B cell (primary cell): Measurements from ENCODE around the gene ACSS1. TPM values are rescaled to one million over a fixed set of nuclear protein-coding genes. Genes with fewer than 3 reads are reported as not detected.

ENCODE experiments used
- ATAC-seq: fragments of 200-7000 bp; cut with Tn5 transposase; one replicate; pipeline ENCODE4 v1.10.0; 2021; ENCODE audit warnings: low read depth, mild to moderate bottlenecking, moderate number of reproducible peaks, moderate library complexity
- CTCF ChIA-PET: fragments of 350-600 bp; sonication (Branson Sonifier 250); formaldehyde crosslinking; loops from one replicate; lab custom pipeline; 2021; ENCODE audit warnings: antibody characterized with exemption, inconsistent platforms; lab: Charles Lee
- POLR2A ChIA-PET: fragments of 350-600 bp; sonication (Branson Sonifier 250); formaldehyde crosslinking; loops from one replicate; lab custom pipeline; 2021; ENCODE audit warnings: antibody characterized with exemption; lab: Charles Lee
- DNase-seq: peaks from one replicate; pipeline ENCODE4 v3.0.0; 2013
- H2AFZ ChIP-seq: 2 replicates; pipeline ENCODE4 v1.6.1; 2012; ENCODE audit warnings: mild to moderate bottlenecking, low read depth, low read length; ENCODE audit not compliant: insufficient read depth, poor library complexity, severe bottlenecking
- H3K27ac ChIP-seq, 2 donors: 1 replicate in 1 of 2; 2 replicates in 1 of 2; pipeline ENCODE4 v1.5.1; 2012 to 2013; ENCODE audit warnings: low read length in 2 of 2, mild to moderate bottlenecking in 2 of 2, moderate library complexity in 1 of 2
- H3K27me3 ChIP-seq, 4 experiments: fragments of 200-600 bp in 1 of 4; sonication (generic) in 1 of 4; replicated peaks in 1 of 4; 1 replicate in 2 of 4; 2 replicates in 2 of 4; pipeline versions ENCODE4 v1.6.1 to v1.7.0; 2013 to 2016; ENCODE audit warnings: low read length in 3 of 4, mild to moderate bottlenecking in 2 of 4, mixed read lengths in 1 of 4, moderate library complexity in 1 of 4; ENCODE audit not compliant: insufficient read depth in 4 of 4, control insufficient read depth in 3 of 4; ENCODE audit errors: control extremely low read depth in 1 of 4
- H3K36me3 ChIP-seq, 2 experiments: replicated peaks in 1 of 2; 1 replicate in 1 of 2; 2 replicates in 1 of 2; pipeline versions ENCODE4 v1.6.1 to v1.7.1; 2013; ENCODE audit warnings: low read length in 1 of 2; ENCODE audit not compliant: insufficient read depth in 2 of 2, control insufficient read depth in 1 of 2; ENCODE audit errors: control extremely low read depth in 1 of 2, extremely low read depth in 1 of 2
- H3K4me1 ChIP-seq, 2 donors: fragments of 200-600 bp in 1 of 2; sonication (generic) in 1 of 2; 1 replicate in 1 of 2; 2 replicates in 1 of 2; pipeline versions ENCODE4 v1.5.1 to v1.6.1; 2013 to 2017; ENCODE audit warnings: low read length in 2 of 2; ENCODE audit not compliant: control insufficient read depth in 2 of 2, insufficient read depth in 2 of 2
- H3K4me2 ChIP-seq: replicated peaks from 2 replicates; pipeline ENCODE3; 2012; ENCODE audit warnings: mild to moderate bottlenecking, low read depth, low read length; ENCODE audit not compliant: poor library complexity, severe bottlenecking
- H3K4me3 ChIP-seq, 5 experiments: fragments of 200-600 bp in 1 of 5; sonication (generic) in 1 of 5; 1 replicate in 3 of 5; 2 replicates in 2 of 5; pipeline versions ENCODE4 v1.5.1 to v1.7.0; 2011 to 2016; ENCODE audit warnings: low read length in 4 of 5, mild to moderate bottlenecking in 4 of 5, low read depth in 2 of 5, control low read depth in 1 of 5, moderate library complexity in 1 of 5; ENCODE audit not compliant: insufficient read depth in 1 of 5; ENCODE audit errors: control extremely low read depth in 1 of 5, extremely low read depth in 1 of 5
- H3K79me2 ChIP-seq: fragments of 200-600 bp; sonication (generic); one replicate; pipeline ENCODE4 v1.6.0; 2016; ENCODE audit warnings: low read length; ENCODE audit not compliant: control insufficient read depth, insufficient read depth
- H3K9ac ChIP-seq: fragments of 200-600 bp; sonication (generic); 2 replicates; pipeline ENCODE4 v1.6.1; 2017; ENCODE audit warnings: mild to moderate bottlenecking, low read length, moderate library complexity
- H3K9me3 ChIP-seq, 3 donors: one replicate each; pipeline versions ENCODE4 v1.6.1 to v1.7.1; 2013; ENCODE audit warnings: low read length in 2 of 3; ENCODE audit not compliant: control insufficient read depth in 2 of 3, insufficient read depth in 1 of 3; ENCODE audit errors: control extremely low read depth in 1 of 3
- H4K20me1 ChIP-seq: 2 replicates; pipeline ENCODE4 v1.6.0; 2012; ENCODE audit warnings: mild to moderate bottlenecking, low read length; ENCODE audit not compliant: insufficient read depth, control insufficient read depth, poor library complexity, severe bottlenecking
- H3K27ac Mint-ChIP-seq: one replicate; pipeline ENCODE4 v1.8.0; 2021; ENCODE audit warnings: mixed read lengths
- H3K27me3 Mint-ChIP-seq: one replicate; pipeline ENCODE4 v1.8.0; 2021; ENCODE audit warnings: mixed read lengths
- H3K4me1 Mint-ChIP-seq: one replicate; pipeline ENCODE4 v1.8.0; 2021; ENCODE audit warnings: mixed read lengths
- H3K4me3 Mint-ChIP-seq: one replicate; pipeline ENCODE4 v1.8.0; 2021; ENCODE audit warnings: mixed read lengths
- H3K9me3 Mint-ChIP-seq: one replicate; pipeline ENCODE4 v1.8.0; 2022; ENCODE audit warnings: mixed read lengths; ENCODE audit not compliant: insufficient read depth
- EZH2 ChIP-seq: IDR thresholded peaks from 2 replicates; pipeline ENCODE4 v1.6.1; 2012; ENCODE audit warnings: borderline replicate concordance, low read depth, mild to moderate bottlenecking, moderate library complexity, low read length; ENCODE audit not compliant: insufficient read depth, poor library complexity, severe bottlenecking
- WGBS: methylation state at CpG from one replicate; pipeline ENCODE4 v1.1.5; 2013; ENCODE audit warnings: missing lambda C conversion rate; ENCODE audit not compliant: insufficient coverage; 5-methylcytosine and 5-hydroxymethylcytosine counted together
- intact Hi-C: fragments of 100-400 bp; cut with micrococcal nuclease; formaldehyde crosslinking; loops from one replicate; pipeline ENCODE4 v1.10.0; 2022
- polyA plus RNA-seq: library from polyadenylated mRNA; depleted of rRNA; stranded (reverse); fragments of >200 nt; gene quantifications from 2 replicates; pipeline ENCODE4 v1.2.3, GENCODE V29; 2012
- total RNA-seq, 2 donors: library from RNA; stranded (reverse); fragments of 120-200 nt in 1 of 2; gene quantifications; 1 replicate in 1 of 2; 2 replicates in 1 of 2; pipeline versions ENCODE4 v1.2.3 to v1.2.4, GENCODE V29; 2013 to 2022
- TF ChIP-seq, protein P1 (sequence below): fragments of 200-600 bp; IDR thresholded peaks from one replicate; pipeline ENCODE4 v1.8.0; 2022; ENCODE audit warnings: antibody characterized with exemption, mild to moderate bottlenecking

Gene ACSS1
- total and polyA plus RNA-seq, 2 donors (not counting 1 experiment from before 2014, with no cell fraction given) = 82.7 to 95.5 TPM

DNA sequence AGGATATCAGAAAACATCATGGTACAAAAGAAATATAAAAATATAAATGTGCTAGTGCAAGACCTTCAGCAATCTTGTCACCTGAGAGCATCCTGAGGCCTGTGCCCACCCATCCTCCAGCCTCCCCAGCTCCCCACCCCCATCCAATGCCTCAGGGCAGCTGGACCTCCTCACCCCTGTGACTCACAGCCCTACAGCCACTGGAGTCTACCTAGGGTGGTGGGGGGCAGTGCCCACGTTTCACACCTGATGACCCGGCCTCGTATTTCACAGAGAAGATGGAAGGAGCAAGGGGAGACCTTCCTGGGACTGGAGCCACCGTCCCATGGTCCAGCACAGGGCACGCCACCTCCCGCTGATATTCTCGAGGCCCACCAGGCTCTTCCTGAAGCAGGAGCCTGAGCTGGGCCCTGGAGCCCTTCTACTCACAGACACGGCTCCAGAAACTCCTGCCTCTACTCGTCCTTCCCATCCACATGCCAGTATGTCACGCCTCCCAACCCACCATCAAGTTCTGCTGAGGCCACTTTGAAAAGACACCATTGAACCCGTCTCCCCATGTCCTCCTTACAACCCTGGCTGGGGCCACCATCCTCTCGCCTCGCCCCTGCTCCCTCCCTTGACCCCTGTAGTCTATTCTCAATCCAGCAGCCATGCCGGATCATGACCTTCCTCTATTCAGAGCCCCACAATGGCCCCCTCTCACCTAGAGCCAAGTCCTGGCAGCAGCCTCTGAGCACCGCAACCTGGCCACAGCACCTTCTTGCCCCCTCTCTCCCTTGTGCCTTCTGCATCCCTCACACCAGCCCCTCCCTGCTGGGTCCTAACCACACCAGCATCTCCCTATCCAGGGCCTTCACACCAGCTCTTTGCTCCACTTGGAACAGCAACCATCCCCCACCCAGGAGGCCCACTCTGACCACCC lies 78.6 kb downstream of the ACSS1 start:
- Histone ChIP-seq H3K27ac (no peak overlapping the region), H3K4me2 (no peak overlapping the region), H4K20me1 (no peaks in the 10 kb centered on the region), H3K27me3 (no peaks in the 10 kb centered on the region), H2AFZ (no peak overlapping the region), H3K4me1 (peaks cover 0 to 9% of the 10 kb centered on the region in 2 donors), H3K79me2 (peaks cover 25% of the 10 kb centered on the region), H3K9me3 (peaks cover 3 to 18% (median 5%) of the 10 kb centered on the region in 3 donors), H3K36me3 (peaks cover 14 to 40% of the 10 kb centered on the region in 2 experiments), H3K4me3 (no peak overlapping the region), H3K9ac (no peak overlapping the region)
- CTCF ChIA-PET = no interaction called here
- H3K27ac Mint-ChIP-seq = no peak overlapping the region
- TF ChIP-seq, protein P1, sequence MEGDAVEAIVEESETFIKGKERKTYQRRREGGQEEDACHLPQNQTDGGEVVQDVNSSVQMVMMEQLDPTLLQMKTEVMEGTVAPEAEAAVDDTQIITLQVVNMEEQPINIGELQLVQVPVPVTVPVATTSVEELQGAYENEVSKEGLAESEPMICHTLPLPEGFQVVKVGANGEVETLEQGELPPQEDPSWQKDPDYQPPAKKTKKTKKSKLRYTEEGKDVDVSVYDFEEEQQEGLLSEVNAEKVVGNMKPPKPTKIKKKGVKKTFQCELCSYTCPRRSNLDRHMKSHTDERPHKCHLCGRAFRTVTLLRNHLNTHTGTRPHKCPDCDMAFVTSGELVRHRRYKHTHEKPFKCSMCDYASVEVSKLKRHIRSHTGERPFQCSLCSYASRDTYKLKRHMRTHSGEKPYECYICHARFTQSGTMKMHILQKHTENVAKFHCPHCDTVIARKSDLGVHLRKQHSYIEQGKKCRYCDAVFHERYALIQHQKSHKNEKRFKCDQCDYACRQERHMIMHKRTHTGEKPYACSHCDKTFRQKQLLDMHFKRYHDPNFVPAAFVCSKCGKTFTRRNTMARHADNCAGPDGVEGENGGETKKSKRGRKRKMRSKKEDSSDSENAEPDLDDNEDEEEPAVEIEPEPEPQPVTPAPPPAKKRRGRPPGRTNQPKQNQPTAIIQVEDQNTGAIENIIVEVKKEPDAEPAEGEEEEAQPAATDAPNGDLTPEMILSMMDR = no peak
- no peak for TF ChIP-seq EZH2
- POLR2A ChIA-PET = no interaction called here
- no peak overlapping the region for H3K4me3 Mint-ChIP-seq
- 96% methylated on average over 13 of the region's 15 CpGs for WGBS
- H3K9me3 Mint-ChIP-seq = peaks cover 8% of the 10 kb centered on the region
- DNase-seq (no peak), ATAC-seq (no peak)
- H3K4me1 Mint-ChIP-seq = peaks cover 5% of the 10 kb centered on the region
- H3K27me3 Mint-ChIP-seq = no peaks in the 10 kb centered on the region
- intact Hi-C loops = no loop called here

DNA sequence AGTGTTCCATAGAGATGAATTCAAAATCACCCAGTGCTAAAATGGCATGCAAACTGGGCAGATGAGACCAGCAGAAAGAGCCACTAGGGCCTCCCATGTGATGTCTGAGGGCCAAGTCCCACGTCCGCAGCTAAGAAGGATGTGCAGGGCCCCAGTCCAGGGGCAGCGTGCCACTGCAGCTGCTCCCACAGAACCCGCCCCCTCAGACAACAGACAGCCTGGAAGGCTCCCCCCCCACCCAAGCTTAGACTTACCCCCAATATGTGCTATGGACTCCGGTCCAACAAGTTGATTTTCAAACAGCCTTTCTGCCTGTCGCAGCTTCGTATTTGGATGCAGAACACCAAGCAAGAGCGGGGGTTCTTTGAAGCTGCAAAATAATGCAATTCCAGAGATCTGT lies 79.4 kb downstream of the ACSS1 start:
- Mint-ChIP-seq H3K27me3 (no peaks in the 10 kb centered on the region), H3K4me3 (no peak overlapping the region), H3K9me3 (peaks cover 8% of the 10 kb centered on the region), H3K4me1 (peaks cover 5% of the 10 kb centered on the region), H3K27ac (no peak overlapping the region)
- no peak overlapping the region for H3K4me2 ChIP-seq
- H4K20me1 ChIP-seq = no peaks in the 10 kb centered on the region
- POLR2A ChIA-PET = no interaction called here
- H3K4me3 ChIP-seq = no peak overlapping the region
- ATAC-seq = no peak
- H3K27me3 ChIP-seq = no peaks in the 10 kb centered on the region
- no peak for DNase-seq
- TF ChIP-seq EZH2 = no peak
- TF ChIP-seq, protein P1 = no peak
- peaks cover 3 to 18% (median 5%) of the 10 kb centered on the region in 3 donors for H3K9me3 ChIP-seq
- H3K4me1 ChIP-seq = peaks cover 0 to 9% of the 10 kb centered on the region in 2 donors
- peaks cover 17 to 42% of the 10 kb centered on the region in 2 experiments for H3K36me3 ChIP-seq
- 97% methylated on average over 4 of the region's 8 CpGs for WGBS
- CTCF ChIA-PET = no interaction called here
- H3K9ac ChIP-seq = no peak overlapping the region
- intact Hi-C loops = no loop called here
- no peak overlapping the region for H2AFZ ChIP-seq
- H3K27ac ChIP-seq = no peak overlapping the region
- H3K79me2 ChIP-seq = peaks cover 25% of the 10 kb centered on the region
